Stimulated activated CD8-positive, alpha-beta memory T cell treated with anti-CD3 and anti-CD28 coated beads, Interleukin-4, amount 100 ng/mL, for 4 hours (primary cell): Measurements from ENCODE around the gene GDE1.

Experiments
- DNase-seq, 2 donors: peaks; one replicate each; pipeline ENCODE4 v3.0.0-alpha.2; 2020; ENCODE audit warnings: low read depth in 2 of 2, low spot score in 1 of 2

GDE1 gene

DNA sequence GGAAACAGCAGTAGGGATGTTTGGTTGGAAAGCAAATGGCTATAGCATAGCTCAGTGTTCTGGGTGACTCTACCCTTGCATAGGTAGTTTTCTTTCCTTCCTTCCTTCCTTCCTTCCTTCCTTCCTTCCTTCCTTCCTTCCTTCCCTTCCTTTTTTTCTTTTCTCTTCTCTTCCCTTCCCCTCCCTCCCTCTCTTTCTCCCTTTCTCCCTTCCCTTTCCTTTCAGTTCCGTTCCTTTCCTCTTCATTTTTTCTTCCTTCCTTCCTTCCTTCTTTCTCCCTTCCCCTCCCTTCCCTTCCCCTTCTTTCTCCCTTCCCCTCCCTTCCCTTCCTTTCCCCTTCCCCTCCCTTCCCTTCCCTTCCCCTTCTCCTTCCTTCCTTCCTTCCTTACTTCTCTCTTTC is 31.3 kb downstream of the GDE1 start:
- DNase-seq = no peak

DNA sequence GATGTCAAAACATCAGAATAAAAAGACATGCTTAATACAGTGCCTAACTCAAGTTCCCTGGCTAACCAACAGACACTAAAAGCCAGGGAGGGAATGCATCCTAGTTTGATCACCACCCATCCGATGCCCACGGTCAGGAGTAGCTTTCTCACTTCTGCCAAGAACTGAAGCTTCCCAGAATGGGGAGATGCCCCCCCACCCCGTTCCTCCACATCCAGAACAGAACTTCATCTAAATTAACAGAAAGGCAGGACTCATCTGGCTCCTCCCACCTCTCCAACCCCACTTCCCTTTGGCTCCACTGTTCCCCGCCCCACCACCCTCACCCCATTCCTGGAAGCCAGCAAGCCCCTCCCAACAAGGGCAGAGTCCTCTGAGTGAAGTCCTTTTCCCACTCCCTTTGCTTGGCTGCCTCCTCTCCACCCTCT is 33.7 kb downstream of the GDE1 start:
- no peak for DNase-seq

DNA sequence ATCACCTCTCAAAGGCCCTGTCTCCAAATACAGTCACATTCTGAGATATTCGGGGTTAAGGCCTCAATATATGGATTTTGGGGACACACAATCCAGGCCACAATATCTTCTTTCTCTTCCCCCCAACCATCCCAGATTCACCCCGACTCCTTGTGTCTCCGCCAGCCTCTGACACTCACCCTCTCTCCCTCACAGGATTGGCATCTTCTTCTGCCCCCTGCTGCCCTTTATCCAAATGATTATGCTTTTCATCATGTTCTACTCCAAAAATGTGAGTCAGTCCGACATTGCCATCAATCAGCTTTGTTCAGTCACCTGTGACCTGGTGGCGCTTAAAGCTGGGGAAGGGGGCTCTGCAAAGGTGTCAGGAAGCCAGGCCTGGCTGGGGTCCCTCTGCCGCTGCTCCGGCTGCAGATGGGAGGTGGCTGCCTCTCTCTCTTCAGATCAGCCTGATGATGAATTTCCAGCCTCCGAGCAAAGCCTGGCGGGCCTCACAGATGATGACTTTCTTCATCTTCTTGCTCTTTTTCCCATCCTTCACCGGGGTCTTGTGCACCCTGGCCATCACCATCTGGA is 35.1 kb downstream of the GDE1 start:
- no peak for DNase-seq

GRCh38 chr16:19486051-19486450 is 35.8 kb downstream of the GDE1 start:
- DNase-seq = no peak

DNA sequence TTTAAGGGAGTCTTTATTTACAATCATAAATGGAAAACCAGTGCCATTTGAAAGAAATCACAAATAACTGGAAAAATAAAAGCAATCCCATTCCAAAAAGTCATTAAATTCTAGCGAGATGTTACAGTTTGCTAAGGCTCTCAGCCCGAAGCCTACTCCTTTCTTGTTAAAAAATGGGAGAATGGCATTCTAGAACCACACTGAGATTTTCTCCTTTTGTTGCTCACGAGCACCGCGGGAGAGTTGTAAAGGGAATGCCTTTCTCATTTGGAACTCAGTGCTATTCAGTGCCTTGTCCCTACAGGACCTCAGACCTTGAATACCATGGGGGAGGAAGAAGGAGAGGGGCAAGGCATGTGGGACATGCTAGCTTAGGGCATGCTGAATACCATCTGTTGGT is 36.3 kb downstream of the GDE1 start:
- DNase-seq = no peak

DNA sequence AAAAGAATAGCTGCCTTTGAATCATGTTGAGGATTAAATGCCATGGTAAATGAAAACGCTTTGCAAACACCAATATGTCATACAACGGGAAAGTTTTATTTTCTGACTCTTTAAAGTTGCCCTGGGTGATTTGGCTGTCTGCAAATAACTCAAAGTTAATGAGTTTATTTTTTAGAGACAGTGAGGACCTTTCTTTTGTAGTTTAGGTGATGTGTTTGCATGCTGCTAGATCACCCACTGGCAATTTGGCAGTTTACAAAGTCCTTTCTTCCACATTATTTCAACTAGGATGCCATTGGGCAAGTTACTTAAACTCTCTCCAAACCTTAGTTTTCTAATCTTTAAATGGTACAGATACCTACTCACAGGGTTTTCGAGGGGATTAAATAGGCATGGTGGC is 37.8 kb downstream of the GDE1 start:
- no peak for DNase-seq

DNA sequence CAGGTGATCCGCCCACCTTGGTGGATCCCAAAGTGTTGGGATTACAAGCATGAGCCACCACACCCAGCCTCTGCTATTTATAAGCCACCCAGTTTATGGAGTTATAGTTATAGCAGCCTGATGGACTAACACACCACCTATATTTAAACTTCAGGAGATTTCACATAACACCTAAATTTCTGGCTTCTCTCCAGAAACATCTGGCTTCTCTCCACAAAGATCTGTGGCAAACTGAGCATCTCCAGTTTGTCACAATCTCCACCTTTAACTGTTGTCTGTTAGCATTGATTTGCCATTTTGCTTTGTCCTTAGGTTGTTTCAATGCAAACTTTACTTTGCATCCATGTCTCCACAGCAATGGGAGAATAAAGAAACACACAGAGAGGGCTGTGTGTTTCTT is 39.6 kb downstream of the GDE1 start:
- no peak for DNase-seq

- no peak for DNase-seq
These were observed 40.1 kb downstream of the GDE1 start for GRCh38 chr16:19481769-19482168.

- DNase-seq = no peak
These were observed 40.6 kb downstream of the GDE1 start for GRCh38 chr16:19481296-19481695.

DNA sequence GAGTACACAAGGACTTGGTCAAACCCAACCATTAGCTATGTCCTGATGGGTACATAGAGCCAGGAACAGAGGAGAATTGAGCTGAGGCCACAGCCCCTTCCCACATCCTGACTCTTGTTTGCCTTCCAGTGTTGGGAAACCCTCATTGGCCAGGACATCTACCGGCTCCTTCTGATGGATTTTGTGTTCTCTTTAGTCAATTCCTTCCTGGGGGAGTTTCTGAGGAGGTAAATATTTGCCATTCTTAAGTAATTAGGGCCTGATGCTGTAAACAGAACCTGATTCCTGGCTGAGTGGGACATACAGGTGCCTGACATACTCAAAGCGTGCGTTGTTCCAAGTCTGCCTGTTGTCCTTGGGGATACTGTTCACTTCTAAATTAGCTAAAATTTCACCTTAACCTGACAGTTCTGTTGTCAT is 42.6 kb downstream of the GDE1 start:
- no peak for DNase-seq

GRCh38 chr16:19478505-19478904 is 43.4 kb downstream of the GDE1 start:
- DNase-seq = no peak

- no peak for DNase-seq
These were observed 47.3 kb downstream of the GDE1 start for GRCh38 chr16:19474617-19475016.

- no peak for DNase-seq
These were observed 49.4 kb downstream of the GDE1 start for GRCh38 chr16:19472482-19472881.

- DNase-seq = no peak
These were observed 53.6 kb downstream of the GDE1 start for GRCh38 chr16:19468300-19468699.

GRCh38 chr16:19463468-19464315 is 58.2 kb downstream of the GDE1 start:
- DNase-seq = no peak

GRCh38 chr16:19460397-19460796 is 61.5 kb downstream of the GDE1 start:
- DNase-seq = no peak

DNA sequence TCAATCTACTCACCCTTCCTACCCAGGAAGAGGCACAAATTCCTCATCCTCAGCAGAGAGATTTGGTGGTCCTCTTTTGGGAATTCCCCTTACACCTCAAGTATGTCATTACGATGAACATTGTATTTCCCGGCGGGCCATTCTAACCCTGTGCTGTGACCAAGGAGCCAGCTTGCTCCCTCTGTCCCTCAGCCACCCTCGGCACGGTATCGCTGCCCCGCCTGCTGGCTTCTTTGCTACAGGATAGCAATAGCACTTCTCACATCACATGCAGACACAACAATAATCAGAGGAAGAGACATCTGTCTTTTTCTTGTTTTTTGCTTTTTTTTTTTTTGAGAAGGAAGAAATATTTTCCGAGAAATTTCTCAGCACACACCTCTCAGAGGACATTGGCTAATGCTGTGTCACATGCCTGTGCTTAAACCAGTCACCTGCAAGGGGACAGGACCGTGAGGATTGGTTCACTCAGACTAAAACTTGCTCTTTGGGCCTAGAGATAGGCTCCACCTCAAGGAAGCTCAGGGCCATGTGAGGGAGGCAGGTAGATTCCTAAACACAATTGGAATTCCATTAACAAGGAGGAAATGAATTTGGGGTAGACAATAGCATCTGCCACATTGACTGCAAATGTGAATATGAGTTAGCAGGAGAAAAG is 63.0 kb downstream of the GDE1 start:
- no peak for DNase-seq
